Nephron progenitor cell (in vitro differentiated cells): Measurements from ENCODE around the gene AMIGO2.
"Not testable (repeated sequence)": the region's sequence is repeated elsewhere in the genome, so short reads cannot be mapped to it uniquely, and the experiment has no call there.

Source experiments
- DNase-seq: peaks from one replicate; pipeline ENCODE4 v3.0.0; 2021
- H3K27ac Mint-ChIP-seq: 2 replicates; pipeline ENCODE4 v1.8.0; 2021; ENCODE audit warnings: mild to moderate bottlenecking, moderate library complexity, mixed read lengths
- H3K27me3 Mint-ChIP-seq: 2 replicates; pipeline ENCODE4 v1.8.0; 2021; ENCODE audit warnings: mild to moderate bottlenecking, low read depth, mixed read lengths; ENCODE audit not compliant: poor library complexity
- H3K36me3 Mint-ChIP-seq: 2 replicates; pipeline ENCODE4 v1.8.0; 2021; ENCODE audit warnings: low read depth, mixed read lengths
- H3K4me1 Mint-ChIP-seq: 2 replicates; pipeline ENCODE4 v1.8.0; 2021; ENCODE audit warnings: mixed read lengths
- H3K4me3 Mint-ChIP-seq: 2 replicates; pipeline ENCODE4 v1.8.0; 2021; ENCODE audit warnings: mild to moderate bottlenecking, moderate library complexity, mixed read lengths
- H3K9me3 Mint-ChIP-seq: 2 replicates; pipeline ENCODE4 v1.8.0; 2021; ENCODE audit warnings: mild to moderate bottlenecking, moderate library complexity, mixed read lengths
- CTCF ChIP-seq: fragments of 200-600 bp; sonication (generic); IDR thresholded peaks from 2 replicates; pipeline ENCODE4 v1.5.0; 2021; ENCODE audit warnings: antibody characterized with exemption

Gene AMIGO2

GRCh38 chr12:47121146-47121545 lies 41.4 kb upstream of the AMIGO2 start:
- no peak overlapping the region for H3K27ac Mint-ChIP-seq
- H3K36me3 Mint-ChIP-seq = no peaks in the 10 kb centered on the region
- H3K9me3 Mint-ChIP-seq = no peaks in the 10 kb centered on the region
- H3K4me1 Mint-ChIP-seq = no peaks in the 10 kb centered on the region
- no peak for DNase-seq
- H3K4me3 Mint-ChIP-seq = no peak overlapping the region
- no peaks in the 10 kb centered on the region for H3K27me3 Mint-ChIP-seq
- TF ChIP-seq CTCF = no peak

- no peak for TF ChIP-seq CTCF
- H3K27me3 Mint-ChIP-seq = no peaks in the 10 kb centered on the region
- no peaks in the 10 kb centered on the region for H3K4me1 Mint-ChIP-seq
- no peaks in the 10 kb centered on the region for H3K36me3 Mint-ChIP-seq
- H3K9me3 Mint-ChIP-seq = no peaks in the 10 kb centered on the region
- no peak for DNase-seq
- no peak overlapping the region for H3K4me3 Mint-ChIP-seq
- H3K27ac Mint-ChIP-seq = no peak overlapping the region
Measured at GRCh38 chr12:47120736-47121135, 41.0 kb upstream of the AMIGO2 start.

- H3K36me3 Mint-ChIP-seq, DNase-seq, H3K27ac Mint-ChIP-seq, H3K9me3 Mint-ChIP-seq, H3K4me1 Mint-ChIP-seq, H3K27me3 Mint-ChIP-seq, H3K4me3 Mint-ChIP-seq: not testable (repeated sequence)
Measured at GRCh38 chr12:47117305-47117704, 37.5 kb upstream of the AMIGO2 start.

- Mint-ChIP-seq H3K27ac (no peak overlapping the region), H3K4me1 (peaks cover 5% of the 10 kb centered on the region), H3K36me3 (no peaks in the 10 kb centered on the region), H3K9me3 (no peaks in the 10 kb centered on the region), H3K27me3 (no peaks in the 10 kb centered on the region), H3K4me3 (no peak overlapping the region)
- no peak for DNase-seq
- no peak for TF ChIP-seq CTCF
Measured at GRCh38 chr12:47114481-47114892, 34.7 kb upstream of the AMIGO2 start.

GRCh38 chr12:47112679-47113078 lies 32.9 kb upstream of the AMIGO2 start:
- no peaks in the 10 kb centered on the region for H3K27me3 Mint-ChIP-seq
- H3K27ac Mint-ChIP-seq = no peak overlapping the region
- DNase-seq = no peak
- no peaks in the 10 kb centered on the region for H3K36me3 Mint-ChIP-seq
- H3K4me1 Mint-ChIP-seq = peaks cover 5% of the 10 kb centered on the region
- no peak for TF ChIP-seq CTCF
- no peak overlapping the region for H3K4me3 Mint-ChIP-seq
- no peaks in the 10 kb centered on the region for H3K9me3 Mint-ChIP-seq

- Mint-ChIP-seq H3K4me3 (no peak overlapping the region), H3K27me3 (no peaks in the 10 kb centered on the region), H3K9me3 (no peaks in the 10 kb centered on the region), H3K4me1 (peaks cover 5% of the 10 kb centered on the region), H3K27ac (no peak overlapping the region), H3K36me3 (no peaks in the 10 kb centered on the region)
- no peak for DNase-seq
- TF ChIP-seq CTCF = no peak
Measured at GRCh38 chr12:47111854-47112253, 32.1 kb upstream of the AMIGO2 start.
